Calu3 (cell line): ENCODE results near the gene RIBC2. TPM values are rescaled to one million over a fixed set of nuclear protein-coding genes. Genes with fewer than 3 reads are reported as not detected.
"Not testable (repeated sequence)": the region's sequence is repeated elsewhere in the genome, so short reads cannot be mapped to it uniquely, and the experiment has no call there.

Experiments
- BruUV-seq: library from RNA; stranded (reverse); fragments of 400-500 nt; replicated peaks from 2 replicates; lab custom pipeline; 2021; lab: Mats Ljungman, UMichigan
- CTCF ChIA-PET: fragments of 300-600 bp; sonication (Branson Sonifier 250); formaldehyde crosslinking; loops from one replicate; lab custom pipeline; 2022; ENCODE audit warnings: antibody characterized with exemption; lab: Charles Lee
- DNase-seq: peaks from one replicate; pipeline ENCODE4 v3.0.0; 2022
- H3K27ac Mint-ChIP-seq: one replicate; pipeline ENCODE4 v1.8.0; 2022; ENCODE audit warnings: mixed read lengths; ENCODE audit not compliant: unreplicated experiment
- H3K27me3 Mint-ChIP-seq: one replicate; pipeline ENCODE4 v1.8.0; 2022; ENCODE audit warnings: mixed read lengths; ENCODE audit not compliant: unreplicated experiment
- H3K36me3 Mint-ChIP-seq: one replicate; pipeline ENCODE4 v1.8.0; 2022; ENCODE audit warnings: mild to moderate bottlenecking, moderate library complexity, mixed read lengths; ENCODE audit not compliant: insufficient read depth, unreplicated experiment
- H3K4me1 Mint-ChIP-seq: one replicate; pipeline ENCODE4 v1.8.0; 2022; ENCODE audit warnings: mild to moderate bottlenecking, low read depth, mixed read lengths; ENCODE audit not compliant: unreplicated experiment
- H3K4me3 Mint-ChIP-seq: one replicate; pipeline ENCODE4 v1.8.0; 2022; ENCODE audit warnings: mild to moderate bottlenecking, low read depth, moderate library complexity, mixed read lengths; ENCODE audit not compliant: unreplicated experiment
- H3K9me3 Mint-ChIP-seq: one replicate; pipeline ENCODE4 v1.8.0; 2022; ENCODE audit warnings: low read depth, mixed read lengths; ENCODE audit not compliant: unreplicated experiment
- CTCF ChIP-seq: fragments of 200-600 bp; IDR thresholded peaks from one replicate; pipeline ENCODE4 v1.8.0; 2022; ENCODE audit warnings: antibody characterized with exemption; ENCODE audit not compliant: unreplicated experiment
- intact Hi-C: fragments of 100-400 bp; cut with micrococcal nuclease; formaldehyde crosslinking; loops from one replicate; pipeline ENCODE4 v1.10.0; 2022; ENCODE audit not compliant: unreplicated experiment
- total RNA-seq: library from RNA; stranded (reverse); gene quantifications from 2 replicates; pipeline ENCODE4 v1.2.3, GENCODE V29; 2022

The RIBC2 gene
- total RNA-seq, 1 experiment from 2014 or later: 4.5 TPM

GRCh38 chr22:45458532-45458931 is 45.0 kb downstream of the RIBC2 start:
- TF ChIP-seq CTCF: no peak
- H3K4me1 Mint-ChIP-seq: no peaks in the 10 kb centered on the region
- H3K27ac Mint-ChIP-seq: no peak overlapping the region
- no peaks in the 10 kb centered on the region for H3K9me3 Mint-ChIP-seq
- H3K36me3 Mint-ChIP-seq: no peaks in the 10 kb centered on the region
- BruUV-seq: no TSS peak
- intact Hi-C loops: no loop called here
- no peak for DNase-seq
- H3K27me3 Mint-ChIP-seq: peaks cover 45% of the 10 kb centered on the region
- CTCF ChIA-PET: interaction anchor here (0.6 kb wide), 1 partner anchor 315 kb away, joined by 3 read pairs; no protein-coding TSS in a partner anchor
- no peak overlapping the region for H3K4me3 Mint-ChIP-seq

- Mint-ChIP-seq H3K4me1 (no peaks in the 10 kb centered on the region), H3K4me3 (no peak overlapping the region), H3K9me3 (peaks cover 1% of the 10 kb centered on the region), H3K36me3 (no peaks in the 10 kb centered on the region), H3K27ac (no peak overlapping the region), H3K27me3 (peaks cover 44% of the 10 kb centered on the region)
- no peak for TF ChIP-seq CTCF
- DNase-seq: no peak
- CTCF ChIA-PET: no interaction called here
- intact Hi-C loops: no loop called here
- no TSS peak for BruUV-seq
These were observed 45.7 kb downstream of the RIBC2 start for GRCh38 chr22:45459235-45459634.

- Mint-ChIP-seq H3K4me1 (no peaks in the 10 kb centered on the region), H3K27me3 (peaks cover 43% of the 10 kb centered on the region), H3K27ac (no peak overlapping the region), H3K9me3 (peaks cover 4% of the 10 kb centered on the region), H3K4me3 (no peak overlapping the region), H3K36me3 (no peaks in the 10 kb centered on the region)
- no peak for TF ChIP-seq CTCF
- no peak for DNase-seq
- CTCF ChIA-PET: no interaction called here
- intact Hi-C loops: no loop called here
- BruUV-seq: no TSS peak
These were observed 47.0 kb downstream of the RIBC2 start for GRCh38 chr22:45460288-45461109.

- Mint-ChIP-seq H3K4me3 (no peak overlapping the region), H3K36me3 (no peaks in the 10 kb centered on the region), H3K4me1 (no peaks in the 10 kb centered on the region), H3K27me3 (peaks cover 27% of the 10 kb centered on the region), H3K9me3 (peaks cover 4% of the 10 kb centered on the region), H3K27ac (no peak overlapping the region)
- intact Hi-C loops: no loop called here
- no peak for TF ChIP-seq CTCF
- CTCF ChIA-PET: interaction anchor here (0.9 kb wide), 1 partner anchor 87 kb away, joined by 3 read pairs; no protein-coding TSS in a partner anchor
- BruUV-seq: no TSS peak
- DNase-seq: no peak
These were observed 48.7 kb downstream of the RIBC2 start for GRCh38 chr22:45462034-45462655.

GRCh38 chr22:45463691-45464090 is 50.2 kb downstream of the RIBC2 start:
- H3K4me1 Mint-ChIP-seq, H3K36me3 Mint-ChIP-seq, CTCF ChIA-PET, BruUV-seq, H3K4me3 Mint-ChIP-seq, intact Hi-C loops, H3K27ac Mint-ChIP-seq, DNase-seq, H3K9me3 Mint-ChIP-seq: not testable (repeated sequence)
- peaks cover 26% of the 10 kb centered on the region for H3K27me3 Mint-ChIP-seq
